Hindlimb muscle (tissue), 1 donor: ENCODE measurements around the gene RNASE13. TPM values are rescaled to one million over a fixed set of nuclear protein-coding genes. Genes with fewer than 3 reads are reported as not detected.

Experiments
- DNase-seq: peaks from one replicate; pipeline ENCODE4 v3.0.0-alpha.2; 2013
- polyA plus RNA-seq: library from polyadenylated mRNA; unstranded; fragments of 120-200 nt; gene quantifications from one replicate; pipeline ENCODE4 v1.2.1, GENCODE V29; 2013; ENCODE audit not compliant: insufficient read length

The RNASE13 gene
- polyA plus RNA-seq, 1 donor = 0.21 TPM

- DNase-seq = no peak
These were observed 28.9 kb upstream of the RNASE13 start for GRCh38 chr14:21063479-21063878.

DNA sequence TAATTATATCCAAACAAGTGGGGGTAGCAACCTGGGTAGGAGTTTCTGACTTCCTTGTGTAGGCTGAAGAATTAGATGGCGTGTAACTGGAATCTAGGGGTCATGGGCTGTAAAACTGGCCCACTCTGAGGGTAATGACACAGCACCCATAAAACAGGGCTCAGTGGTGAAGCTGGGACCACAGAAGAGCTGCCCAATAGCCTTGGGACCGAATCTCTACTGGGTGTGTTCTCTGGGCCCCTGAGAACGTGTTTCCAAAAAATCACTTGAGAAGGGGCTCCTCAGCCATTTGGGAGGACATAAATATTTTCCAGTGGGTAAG is 26.7 kb upstream of the RNASE13 start:
- DNase-seq = no peak

GRCh38 chr14:21060614-21061346 is 26.2 kb upstream of the RNASE13 start:
- DNase-seq = no peak

DNA sequence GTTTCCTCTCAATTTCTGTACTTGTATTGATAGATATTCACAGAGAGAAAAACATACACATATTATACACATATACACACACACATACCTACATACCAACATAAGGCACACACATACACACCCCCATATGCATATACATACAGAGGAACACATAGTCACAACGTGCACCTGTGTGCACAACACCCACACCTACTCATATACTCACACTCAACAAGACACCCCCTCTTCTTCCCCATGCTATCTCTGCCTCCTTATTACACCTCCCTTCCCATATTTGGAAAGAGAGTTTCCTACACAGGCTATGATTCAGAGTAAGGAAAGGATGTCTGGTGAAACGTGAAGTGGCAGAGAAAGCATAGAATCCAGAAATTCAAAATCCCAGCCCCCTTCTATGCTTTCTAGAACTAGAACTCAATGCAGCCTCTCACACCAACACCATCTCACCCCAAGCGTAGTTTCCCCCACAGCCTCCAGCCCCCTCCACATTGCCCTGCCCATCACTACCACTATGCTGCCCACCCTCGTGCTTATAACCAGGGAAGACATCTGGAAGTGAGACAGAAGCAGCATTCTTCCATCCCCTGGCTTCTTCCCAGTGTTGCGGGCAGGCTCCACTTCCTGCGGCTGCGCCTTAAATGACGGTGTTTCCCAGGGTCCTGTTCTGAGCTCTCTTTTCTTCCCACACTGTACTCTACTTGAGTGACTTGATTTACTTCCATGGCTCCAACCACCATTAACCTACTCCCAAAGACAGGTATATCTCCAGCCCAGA is 25.4 kb upstream of the RNASE13 start:
- no peak for DNase-seq

- DNase-seq = no peak
These were observed 24.3 kb upstream of the RNASE13 start for GRCh38 chr14:21058903-21059302.

DNA sequence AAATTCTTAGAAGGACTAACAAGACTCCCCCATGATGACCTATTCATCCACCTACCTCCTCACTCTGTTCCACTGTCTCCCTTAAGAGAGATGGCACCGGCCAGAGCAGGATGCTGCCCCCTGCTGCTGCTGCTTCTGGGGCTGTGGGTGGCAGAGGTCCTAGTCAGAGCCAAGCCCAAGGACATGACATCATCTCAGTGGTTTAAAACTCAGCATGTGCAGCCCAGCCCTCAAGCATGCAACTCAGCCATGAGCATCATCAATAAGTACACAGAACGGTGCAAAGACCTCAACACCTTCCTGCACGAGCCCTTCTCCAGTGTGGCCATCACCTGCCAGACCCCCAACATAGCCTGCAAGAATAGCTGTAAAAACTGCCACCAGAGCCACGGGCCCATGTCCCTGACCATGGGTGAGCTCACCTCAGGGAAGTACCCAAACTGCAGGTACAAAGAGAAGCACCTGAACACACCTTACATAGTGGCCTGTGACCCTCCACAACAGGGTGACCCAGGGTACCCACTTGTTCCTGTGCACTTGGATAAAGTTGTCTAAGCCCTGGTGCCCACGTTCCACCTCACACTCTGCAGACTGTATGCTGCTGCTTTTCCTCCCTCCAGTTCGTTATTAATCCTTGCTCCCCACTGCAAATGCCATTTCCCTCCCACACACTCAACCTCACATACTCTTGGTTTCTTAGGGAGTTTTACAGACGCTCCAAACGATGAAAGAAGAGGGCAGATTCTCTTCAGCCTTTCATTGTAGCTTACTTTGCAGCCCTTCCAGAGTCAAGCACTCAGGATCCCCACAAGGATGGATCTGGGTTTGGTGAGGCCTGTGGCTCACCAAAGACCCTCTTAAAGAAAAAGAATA is 23.4 kb upstream of the RNASE13 start, which contains the start of gene RNASE8:
TSS of gene RNASE8 (plus strand) at position 20 of the 873 bp plus-strand sequence. CDS start at position 91, 71 bp downstream.
- no peak for DNase-seq

GRCh38 chr14:21056520-21057163 is 22.0 kb upstream of the RNASE13 start:
- no peak for DNase-seq

DNA sequence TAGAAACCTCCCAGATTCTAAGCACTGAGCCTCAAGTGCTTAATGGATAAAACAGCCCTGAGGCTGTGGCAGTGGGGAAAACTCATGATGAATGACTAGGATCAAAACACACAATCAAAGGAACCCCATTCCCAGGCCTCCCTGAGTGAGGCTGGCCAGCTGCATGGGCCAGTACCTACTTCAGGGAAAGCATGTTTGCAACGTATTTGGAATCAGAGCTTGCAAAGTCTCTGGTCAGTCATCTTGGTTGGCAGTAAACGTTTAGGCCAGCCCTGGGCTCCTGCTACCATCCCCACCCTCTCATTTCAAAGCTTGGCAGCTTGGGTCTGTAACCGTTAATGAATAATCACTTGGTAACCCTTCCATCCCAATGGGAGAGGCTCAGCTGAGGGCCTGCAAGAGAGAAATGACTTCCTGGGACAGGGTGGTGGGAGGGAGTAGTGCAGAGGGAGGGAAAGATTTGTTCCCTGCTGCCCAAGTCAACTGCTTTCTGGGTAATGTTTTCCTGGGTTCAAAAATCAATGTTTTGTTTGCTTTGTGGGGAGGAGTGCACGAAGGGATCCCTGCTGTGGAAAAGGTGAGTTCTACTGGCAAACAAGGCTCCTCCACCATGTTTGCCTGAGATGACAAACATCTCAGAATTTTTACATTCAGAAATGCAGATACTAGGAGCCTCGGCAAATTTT is 21.0 kb upstream of the RNASE13 start:
- no peak for DNase-seq

DNA sequence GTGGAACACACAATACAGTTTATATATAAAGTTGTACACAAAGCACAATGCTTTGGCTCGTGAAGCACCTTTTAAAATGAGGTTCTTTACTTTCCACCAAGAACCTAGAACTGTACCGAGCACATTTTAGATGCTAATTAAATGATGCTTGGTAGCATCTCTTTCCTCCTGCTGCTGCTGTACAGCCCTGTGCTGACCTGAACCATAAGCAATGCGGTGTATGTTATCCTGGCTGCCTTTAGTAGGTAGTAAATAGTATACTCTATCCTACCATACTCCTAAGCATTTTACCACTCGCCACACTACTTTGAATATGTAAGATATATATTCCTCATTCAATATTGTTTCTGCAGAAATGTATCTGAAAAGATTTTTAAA is 20.1 kb upstream of the RNASE13 start:
- no peak for DNase-seq

GRCh38 chr14:21054123-21054767 is 19.6 kb upstream of the RNASE13 start:
- DNase-seq = no peak

DNA sequence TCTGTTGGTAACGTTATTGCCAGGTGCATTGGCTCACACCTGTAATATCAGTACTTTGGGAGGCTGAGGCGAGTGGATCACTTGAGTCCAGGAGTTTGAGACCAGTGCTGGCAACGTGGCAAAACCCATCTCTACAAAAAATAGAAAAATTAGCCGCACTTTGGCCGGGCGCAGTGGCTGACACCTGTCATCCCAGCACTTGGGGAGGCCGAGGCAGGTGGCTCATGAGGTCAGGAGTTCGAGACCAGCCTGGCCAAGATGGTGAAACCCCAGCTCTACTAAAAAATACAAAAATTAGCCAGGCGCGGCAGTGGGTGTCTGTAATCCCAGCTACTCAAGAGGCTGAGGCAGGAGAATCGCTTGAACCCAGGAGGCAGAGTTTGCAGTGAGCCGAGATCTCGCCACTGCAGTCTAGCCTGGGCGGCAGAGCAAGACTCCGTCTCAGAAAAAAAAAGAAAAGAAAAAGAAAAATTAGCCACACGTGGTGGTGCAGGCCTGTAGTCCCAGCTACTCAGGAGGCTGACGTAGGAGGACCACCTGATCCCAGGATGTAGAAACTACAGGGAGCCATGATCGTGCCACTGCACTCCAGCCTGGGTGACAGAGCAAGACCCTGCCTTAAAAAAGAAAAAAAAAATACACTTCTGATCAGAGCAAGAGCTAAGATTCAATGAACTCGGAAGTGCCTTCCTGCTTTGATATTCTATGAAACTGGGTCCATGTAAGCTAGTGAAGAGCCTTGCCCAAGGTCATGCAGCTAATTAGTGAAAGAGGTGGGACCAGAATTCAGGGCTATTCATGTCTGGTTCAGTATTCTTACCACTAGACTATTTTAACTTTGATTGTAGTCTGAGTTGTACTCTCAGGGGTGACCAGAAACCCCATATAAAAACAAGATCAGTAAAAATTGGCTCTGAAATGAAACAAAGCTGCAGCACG is 18.8 kb upstream of the RNASE13 start:
- DNase-seq = no peak

- no peak for DNase-seq
These were observed 16.0 kb upstream of the RNASE13 start for GRCh38 chr14:21050597-21050996.

GRCh38 chr14:21049271-21049673 is 14.7 kb upstream of the RNASE13 start:
- no peak for DNase-seq

GRCh38 chr14:21048638-21049037 is 14.0 kb upstream of the RNASE13 start:
- no peak for DNase-seq

GRCh38 chr14:21047378-21047781 is 12.8 kb upstream of the RNASE13 start:
- no peak for DNase-seq

GRCh38 chr14:21043974-21044618 is 9.5 kb upstream of the RNASE13 start:
- no peak for DNase-seq

- no peak for DNase-seq
These were observed 8.9 kb upstream of the RNASE13 start for GRCh38 chr14:21043387-21043973.

DNA sequence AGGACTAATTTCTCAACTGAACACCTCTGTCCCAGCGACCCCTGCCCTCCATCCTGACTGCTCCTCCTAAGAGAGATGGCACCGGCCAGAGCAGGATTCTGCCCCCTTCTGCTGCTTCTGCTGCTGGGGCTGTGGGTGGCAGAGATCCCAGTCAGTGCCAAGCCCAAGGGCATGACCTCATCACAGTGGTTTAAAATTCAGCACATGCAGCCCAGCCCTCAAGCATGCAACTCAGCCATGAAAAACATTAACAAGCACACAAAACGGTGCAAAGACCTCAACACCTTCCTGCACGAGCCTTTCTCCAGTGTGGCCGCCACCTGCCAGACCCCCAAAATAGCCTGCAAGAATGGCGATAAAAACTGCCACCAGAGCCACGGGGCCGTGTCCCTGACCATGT is 8.3 kb upstream of the RNASE13 start:
- no peak for DNase-seq

DNA sequence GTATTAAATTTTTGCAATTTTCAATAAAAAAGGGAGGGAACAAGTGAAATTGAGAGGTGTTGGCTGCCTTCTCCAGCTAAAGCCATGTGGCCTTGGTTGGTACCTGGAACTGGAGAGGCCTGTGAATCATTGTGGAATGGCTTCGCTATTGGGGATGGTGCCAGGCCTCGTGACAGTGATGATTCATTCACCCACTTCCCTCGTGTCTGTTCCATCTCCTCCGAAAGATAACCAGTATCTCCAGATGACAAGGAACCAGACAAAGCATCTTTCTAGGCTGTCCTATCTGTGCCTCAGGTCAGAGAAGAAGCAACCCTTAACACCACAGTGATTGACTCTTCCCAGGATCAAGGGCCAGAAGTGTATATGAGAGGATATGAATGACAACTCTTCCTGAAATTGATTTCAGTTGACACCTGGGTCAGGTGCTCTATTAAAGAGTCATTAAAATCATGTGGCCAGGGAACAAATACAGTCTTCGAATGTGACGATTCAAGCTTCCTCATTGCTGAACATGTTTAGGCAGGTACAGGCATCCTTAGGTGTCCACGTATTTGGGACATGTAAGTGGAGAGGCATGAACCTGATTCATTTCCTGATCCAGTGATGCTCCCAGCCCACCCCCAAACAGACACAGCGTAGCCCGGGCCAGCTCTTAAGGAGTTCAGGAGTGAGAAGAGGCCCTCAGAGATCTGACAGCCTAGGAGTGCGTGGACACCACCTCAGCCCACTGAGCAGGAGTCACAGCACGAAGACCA is 7.2 kb upstream of the RNASE13 start, which contains the start of gene RNASE7:
TSS of gene RNASE7 (plus strand) at position 687 of the 758 bp plus-strand sequence. CDS start 631 bp downstream, outside the sequence.
- DNase-seq = no peak
